WI38 (cell line): ENCODE results near the gene CYS1.
"Not testable (repeated sequence)": the region's sequence is repeated elsewhere in the genome, so short reads cannot be mapped to it uniquely, and the experiment has no call there.

Experiments
- H3K4me3 ChIP-seq: 2 replicates; pipeline ENCODE4 v1.5.1; 2011; ENCODE audit warnings: low read depth, mild to moderate bottlenecking, control low read depth, low read length
- CTCF ChIP-seq: IDR thresholded peaks from 2 replicates; pipeline ENCODE4 v1.5.1; 2012; ENCODE audit warnings: low read depth, mild to moderate bottlenecking, control low read depth, low read length

The CYS1 gene

GRCh38 chr2:10014418-10015190 is 65.6 kb downstream of the CYS1 start:
- TF ChIP-seq CTCF: no peak
- H3K4me3 ChIP-seq: no peak overlapping the region

GRCh38 chr2:10013651-10014417 is 66.4 kb downstream of the CYS1 start:
- not testable (repeated sequence) for H3K4me3 ChIP-seq

GRCh38 chr2:10012963-10013461 is 67.2 kb downstream of the CYS1 start:
- H3K4me3 ChIP-seq: no peak overlapping the region
- TF ChIP-seq CTCF: no peak

- H3K4me3 ChIP-seq: not testable (repeated sequence)
Observed at GRCh38 chr2:10012366-10012962, 67.7 kb downstream of the CYS1 start.

GRCh38 chr2:10011606-10012325 is 68.4 kb downstream of the CYS1 start:
- not testable (repeated sequence) for H3K4me3 ChIP-seq

- H3K4me3 ChIP-seq: not testable (repeated sequence)
Observed at GRCh38 chr2:10010861-10011605, 69.2 kb downstream of the CYS1 start.

- H3K4me3 ChIP-seq: no peak overlapping the region
- TF ChIP-seq CTCF: no peak
Observed at GRCh38 chr2:10009811-10010781, 70.1 kb downstream of the CYS1 start.

- TF ChIP-seq CTCF: no peak
- H3K4me3 ChIP-seq: no peak overlapping the region
Observed at GRCh38 chr2:10009271-10009810, 70.9 kb downstream of the CYS1 start.
